H9 (cell line): ENCODE results near the gene TP53TG5. TPM values are rescaled to one million over a fixed set of nuclear protein-coding genes. Genes with fewer than 3 reads are reported as not detected.

Source experiments
- DNase-seq: peaks from one replicate; pipeline ENCODE4 v3.0.0-alpha.2; 2017
- H2AFZ ChIP-seq: one replicate; pipeline ENCODE4 v1.6.1; 2013; ENCODE audit warnings: mild to moderate bottlenecking, low read length, control low read depth, moderate library complexity
- H2AK5ac ChIP-seq: 2 replicates; pipeline ENCODE4 v1.6.1; 2013; ENCODE audit warnings: low read length, control low read depth, mixed read lengths; ENCODE audit not compliant: insufficient read length
- H2BK120ac ChIP-seq: one replicate; pipeline ENCODE4 v1.6.1; 2013; ENCODE audit warnings: low read depth, mild to moderate bottlenecking, low read length, control low read depth, inconsistent platforms; ENCODE audit not compliant: poor library complexity, severe bottlenecking
- H2BK12ac ChIP-seq: 2 replicates; pipeline ENCODE4 v1.6.1; 2013; ENCODE audit warnings: low read length, control low read depth, mixed read lengths, low read depth; ENCODE audit not compliant: insufficient read length
- H2BK15ac ChIP-seq: 2 replicates; pipeline ENCODE4 v1.6.1; 2013; ENCODE audit warnings: low read depth, low read length, control low read depth
- H2BK20ac ChIP-seq: one replicate; pipeline ENCODE4 v1.6.1; 2013; ENCODE audit warnings: low read depth, mild to moderate bottlenecking, low read length, control low read depth, inconsistent platforms; ENCODE audit not compliant: poor library complexity, severe bottlenecking
- H2BK5ac ChIP-seq: 2 replicates; pipeline ENCODE4 v1.6.1; 2013; ENCODE audit warnings: low read length, control low read depth, mixed read lengths; ENCODE audit not compliant: insufficient read length
- H3K14ac ChIP-seq: 2 replicates; pipeline ENCODE4 v1.6.1; 2013; ENCODE audit warnings: low read length, control low read depth; ENCODE audit not compliant: insufficient read depth
- H3K18ac ChIP-seq: 2 replicates; pipeline ENCODE4 v1.6.1; 2013; ENCODE audit warnings: low read depth, mild to moderate bottlenecking, mixed read lengths, low read length, control low read depth; ENCODE audit not compliant: insufficient read length
- H3K23ac ChIP-seq: 2 replicates; pipeline ENCODE4 v1.6.1; 2013; ENCODE audit warnings: low read length, control low read depth, mixed read lengths, low read depth; ENCODE audit not compliant: insufficient read length
- H3K23me2 ChIP-seq: 2 replicates; pipeline ENCODE4 v1.6.1; 2013; ENCODE audit warnings: low read depth, mild to moderate bottlenecking, mixed read lengths, low read length, control low read depth; ENCODE audit not compliant: insufficient read length, poor library complexity, severe bottlenecking
- H3K27ac ChIP-seq: 2 replicates; pipeline ENCODE4 v1.5.1; 2013; ENCODE audit warnings: low read length, control low read depth, mixed read lengths, low read depth; ENCODE audit not compliant: insufficient read length
- H3K27me3 ChIP-seq: 2 replicates; pipeline ENCODE4 v1.6.1; 2013; ENCODE audit warnings: low read length, control low read depth, inconsistent platforms; ENCODE audit not compliant: insufficient read depth
- H3K4ac ChIP-seq: 2 replicates; pipeline ENCODE4 v1.6.1; 2013; ENCODE audit warnings: low read depth, mild to moderate bottlenecking, control low read depth, inconsistent platforms, low read length, moderate library complexity
- H3K4me1 ChIP-seq: 2 replicates; pipeline ENCODE4 v1.6.1; 2013; ENCODE audit warnings: low read length, control low read depth, inconsistent platforms; ENCODE audit not compliant: insufficient read depth
- H3K4me2 ChIP-seq: 2 replicates; pipeline ENCODE4 v1.6.1; 2013; ENCODE audit warnings: low read length, control low read depth, mixed read lengths; ENCODE audit not compliant: insufficient read length, insufficient read depth
- H3K56ac ChIP-seq: 2 replicates; pipeline ENCODE4 v1.6.1; 2013; ENCODE audit warnings: low read depth, mild to moderate bottlenecking, mixed read lengths, low read length, control low read depth; ENCODE audit not compliant: insufficient read length
- H3K79me1 ChIP-seq: 2 replicates; pipeline ENCODE4 v1.6.1; 2013; ENCODE audit warnings: low read depth, mild to moderate bottlenecking, moderate library complexity, low read length, control low read depth, inconsistent platforms; ENCODE audit not compliant: insufficient read depth, poor library complexity, severe bottlenecking
- H3K79me2 ChIP-seq: 2 replicates; pipeline ENCODE4 v1.6.1; 2013; ENCODE audit warnings: low read length, control low read depth, inconsistent platforms; ENCODE audit not compliant: insufficient read depth
- H3K9ac ChIP-seq: 2 replicates; pipeline ENCODE4 v1.6.1; 2013; ENCODE audit warnings: low read length, control low read depth, mixed read lengths; ENCODE audit not compliant: insufficient read length; ENCODE audit errors: extremely low read depth
- H3K9me3 ChIP-seq: one replicate; pipeline ENCODE4 v1.6.1; 2013; ENCODE audit warnings: low read depth, low read length, inconsistent platforms; ENCODE audit not compliant: control insufficient read depth
- H3T11ph ChIP-seq: one replicate; pipeline ENCODE4 v1.6.1; 2013; ENCODE audit warnings: mild to moderate bottlenecking, low read length, control low read depth, inconsistent platforms
- H4K20me1 ChIP-seq: one replicate; pipeline ENCODE4 v1.6.1; 2013; ENCODE audit not compliant: control insufficient read depth, insufficient read length, insufficient read depth
- H4K5ac ChIP-seq: 2 replicates; pipeline ENCODE4 v1.6.1; 2013; ENCODE audit warnings: low read depth, mild to moderate bottlenecking, mixed read lengths, low read length, control low read depth; ENCODE audit not compliant: insufficient read length
- H4K8ac ChIP-seq: replicated peaks from 2 replicates; pipeline ENCODE4 v1.6.1; 2013; ENCODE audit warnings: low read length, control low read depth, mixed read lengths, low read depth; ENCODE audit not compliant: insufficient read length
- H4K91ac ChIP-seq: 2 replicates; pipeline ENCODE4 v1.6.1; 2013; ENCODE audit warnings: low read depth, mild to moderate bottlenecking, moderate library complexity, mixed read lengths, low read length, control low read depth; ENCODE audit not compliant: insufficient read length
- H3K27ac Mint-ChIP-seq, 3 experiments: 2 replicates in 2 of 3; 3 replicates in 1 of 3; pipeline ENCODE4 v1.8.0; 2020 to 2021; ENCODE audit warnings: mixed read lengths in 3 of 3, mild to moderate bottlenecking in 1 of 3, moderate library complexity in 1 of 3
- H3K27me3 Mint-ChIP-seq: 2 replicates; pipeline ENCODE4 v1.8.0; 2021; ENCODE audit warnings: low read depth, mild to moderate bottlenecking, moderate library complexity, mixed read lengths
- H3K36me3 Mint-ChIP-seq, 3 experiments: 2 replicates in 2 of 3; 3 replicates in 1 of 3; pipeline ENCODE4 v1.8.0; 2020 to 2021; ENCODE audit warnings: low read depth in 3 of 3, mixed read lengths in 3 of 3; ENCODE audit not compliant: insufficient read depth in 1 of 3
- H3K4me1 Mint-ChIP-seq, 2 experiments: 2 replicates each; pipeline ENCODE4 v1.8.0; 2020; ENCODE audit warnings: mixed read lengths in 2 of 2
- H3K4me3 Mint-ChIP-seq, 2 experiments: 2 replicates in 1 of 2; 3 replicates in 1 of 2; pipeline ENCODE4 v1.8.0; 2020 to 2021; ENCODE audit warnings: mild to moderate bottlenecking in 2 of 2, mixed read lengths in 2 of 2, moderate library complexity in 1 of 2
- H3K9me3 Mint-ChIP-seq, 2 experiments: 2 replicates in 1 of 2; 3 replicates in 1 of 2; pipeline ENCODE4 v1.8.0; 2020; ENCODE audit warnings: mild to moderate bottlenecking in 2 of 2, mixed read lengths in 2 of 2, moderate library complexity in 1 of 2
- CTCF ChIP-seq: fragments of 200-600 bp; sonication (generic); conservative IDR thresholded peaks from 3 replicates; pipeline ENCODE4 v1.8.0; 2021; ENCODE audit warnings: antibody characterized with exemption, mild to moderate bottlenecking
- total RNA-seq: library from RNA; stranded (reverse); gene quantifications from 2 replicates; pipeline ENCODE4 v1.2.1, GENCODE V29; 2021

TP53TG5 gene
- total RNA-seq, 1 experiment from 2014 or later, result not detected

DNA sequence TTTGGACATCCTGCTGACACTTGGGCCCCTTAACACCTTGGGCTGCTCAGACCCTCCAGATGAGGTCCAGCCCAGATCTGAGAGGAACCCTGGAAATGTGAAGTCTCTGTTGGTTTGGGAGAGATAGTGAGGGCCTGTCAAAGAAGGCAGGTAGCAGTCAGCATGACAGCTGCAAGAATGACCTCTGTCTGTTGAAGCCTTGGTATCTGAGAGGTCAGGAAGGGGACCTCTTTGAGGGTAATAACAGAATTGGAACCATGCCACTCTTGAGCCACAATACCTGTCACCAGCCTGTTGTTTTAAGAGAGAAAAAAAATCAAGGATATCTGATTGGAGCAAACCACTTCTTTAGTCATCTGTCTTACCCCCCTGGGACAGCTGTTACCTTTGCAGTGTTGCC, 11.0 kb downstream of the TP53TG5 start:
- Mint-ChIP-seq H3K9me3 (no peaks in the 10 kb centered on the region), H3K4me1 (peaks cover 9 to 10% of the 10 kb centered on the region in 2 experiments), H3K27me3 (peaks cover under 1% of the 10 kb centered on the region; the same call in 1 of the 2 replicates), H3K4me3 (no peak overlapping the region), H3K36me3 (peaks cover 6 to 35% (median 20%) of the 10 kb centered on the region in 3 experiments; a peak in 6 of 7 replicates), H3K27ac (no peak overlapping the region)
- H2BK15ac ChIP-seq, result no peak overlapping the region
- H4K5ac ChIP-seq, result no peak overlapping the region
- peaks cover 2% of the 10 kb centered on the region for H3K79me1 ChIP-seq
- H2BK20ac ChIP-seq, result no peak overlapping the region
- no peak overlapping the region for H3K14ac ChIP-seq
- H3K18ac ChIP-seq, result no peak overlapping the region
- DNase-seq, result no peak
- H3K9me3 ChIP-seq, result no peaks in the 10 kb centered on the region
- H3K23me2 ChIP-seq, result peaks cover 9% of the 10 kb centered on the region
- H4K20me1 ChIP-seq, result no peaks in the 10 kb centered on the region
- no peak overlapping the region for H2BK120ac ChIP-seq
- no peak overlapping the region for H4K91ac ChIP-seq
- no peak overlapping the region for H3K27ac ChIP-seq
- H3K4ac ChIP-seq, result no peak overlapping the region
- no peaks in the 10 kb centered on the region for H3K27me3 ChIP-seq
- no peak for TF ChIP-seq CTCF
- no peak overlapping the region for H3T11ph ChIP-seq
- H2AFZ ChIP-seq, result no peak overlapping the region
- no peak overlapping the region for H3K23ac ChIP-seq
- H3K79me2 ChIP-seq, result no peaks in the 10 kb centered on the region; the same call in 1 of the 2 replicates
- no peak overlapping the region for H2BK12ac ChIP-seq
- no peak overlapping the region for H4K8ac ChIP-seq
- H3K4me2 ChIP-seq, result no peak overlapping the region
- H2BK5ac ChIP-seq, result no peak overlapping the region
- H2AK5ac ChIP-seq, result no peak overlapping the region
- H3K56ac ChIP-seq, result no peak overlapping the region
- no peak overlapping the region for H3K9ac ChIP-seq
- H3K4me1 ChIP-seq, result peaks cover 6% of the 10 kb centered on the region; the same call in 1 of the 2 replicates
